Embryonic facial prominence (tissue), 1 donor: ENCODE measurements around the gene MAN2A1.

ENCODE experiments used
- DNase-seq: peaks from one replicate; pipeline ENCODE4 v3.0.0-alpha.2; 2016; ENCODE audit errors: extremely low spot score

MAN2A1 gene

DNA sequence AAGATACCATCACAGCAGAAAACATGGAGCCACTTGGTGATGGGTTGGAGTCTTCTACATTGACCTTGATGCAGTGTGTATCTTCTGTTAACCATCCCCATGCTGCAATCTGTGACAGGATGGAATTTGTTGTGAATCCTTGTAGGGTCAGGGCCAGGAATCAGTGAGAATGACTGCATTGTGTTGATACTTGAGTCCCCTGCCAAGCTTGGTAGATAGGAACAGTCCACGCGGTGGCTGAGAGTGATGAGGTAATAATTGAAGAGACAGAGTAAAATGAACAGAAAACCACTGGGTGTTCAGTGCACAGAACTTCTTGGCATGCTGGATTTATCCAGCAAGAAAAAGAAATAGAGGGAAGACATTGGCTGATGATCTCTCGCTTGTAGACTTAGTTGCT, 217.5 kb downstream of the MAN2A1 start:
- no peak for DNase-seq

DNA sequence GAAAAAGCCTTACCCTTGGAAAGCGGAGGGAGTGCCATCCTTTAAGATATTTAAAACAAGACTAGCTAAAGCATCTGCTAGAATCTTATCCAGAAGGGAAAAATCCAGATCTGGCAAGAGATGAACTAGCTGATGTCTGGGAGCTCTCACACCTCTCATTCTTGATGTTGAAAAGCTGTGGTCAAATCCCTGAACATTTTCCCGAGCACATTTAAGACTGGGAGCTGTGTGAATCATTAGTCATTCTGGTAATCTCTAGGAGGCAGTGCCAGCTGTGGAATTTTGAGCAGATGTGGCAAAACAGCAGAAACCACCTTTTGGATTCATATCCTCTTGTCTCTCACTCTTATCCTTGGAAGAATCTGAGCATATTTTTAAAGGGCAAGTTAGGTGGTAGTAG, 218.0 kb downstream of the MAN2A1 start:
- no peak for DNase-seq

DNA sequence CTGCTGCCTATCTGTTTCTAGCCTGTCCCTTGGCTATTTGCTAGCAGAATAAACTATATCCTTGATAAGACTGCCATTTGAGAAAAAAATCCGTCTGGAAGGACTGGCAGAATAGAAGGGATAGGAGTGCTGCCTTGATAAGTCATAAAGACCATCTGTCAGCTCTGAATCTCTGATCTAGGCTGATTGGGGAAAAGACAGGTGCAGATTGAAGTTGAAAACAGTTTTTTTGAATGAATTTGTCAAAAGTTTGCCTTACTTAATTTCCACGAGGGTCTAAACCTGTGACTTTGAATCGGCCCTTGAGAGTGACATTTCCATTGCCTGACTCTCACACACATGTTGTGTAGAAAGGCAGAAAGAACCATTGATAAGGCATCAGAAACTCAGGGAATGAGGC, 218.6 kb downstream of the MAN2A1 start:
- no peak for DNase-seq

DNA sequence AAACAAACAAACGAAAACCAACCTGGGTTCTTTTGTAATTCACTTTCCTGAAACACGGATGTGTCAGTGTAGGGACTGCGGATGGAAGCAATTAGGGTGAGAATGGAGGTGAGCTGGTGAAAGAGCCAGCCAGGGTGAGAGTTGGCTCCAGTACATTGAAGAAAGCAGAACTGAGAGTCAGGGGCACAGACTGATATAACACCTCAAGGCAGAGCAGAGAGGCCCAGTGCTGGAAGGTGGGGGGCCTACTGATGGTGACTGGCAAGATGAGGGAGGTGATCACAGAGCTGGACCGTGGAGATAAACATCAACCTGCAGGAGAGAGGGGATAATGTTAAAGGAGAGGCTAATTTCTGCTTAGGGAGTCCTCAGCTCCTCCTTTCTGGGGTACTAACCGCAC, 221.1 kb downstream of the MAN2A1 start:
- DNase-seq = no peak

DNA sequence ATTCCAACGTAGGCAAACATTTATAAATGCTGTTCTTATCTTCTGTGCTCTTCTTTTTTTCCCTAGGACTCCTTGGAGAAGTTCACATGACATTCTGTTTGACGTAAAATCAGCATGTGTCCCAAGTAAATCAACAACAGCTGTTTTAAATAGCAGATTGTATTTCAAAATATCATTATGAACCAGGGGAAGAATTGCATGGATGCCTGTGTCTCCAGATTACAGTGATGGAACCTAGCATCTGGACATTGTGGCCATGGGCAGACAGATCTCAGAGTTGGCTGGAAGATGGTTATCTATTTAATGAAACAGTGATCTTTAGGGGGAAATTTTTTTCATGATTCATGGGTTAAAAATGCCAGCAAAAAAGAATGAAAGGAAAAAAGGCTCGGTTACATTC, 222.0 kb downstream of the MAN2A1 start:
- no peak for DNase-seq

DNA sequence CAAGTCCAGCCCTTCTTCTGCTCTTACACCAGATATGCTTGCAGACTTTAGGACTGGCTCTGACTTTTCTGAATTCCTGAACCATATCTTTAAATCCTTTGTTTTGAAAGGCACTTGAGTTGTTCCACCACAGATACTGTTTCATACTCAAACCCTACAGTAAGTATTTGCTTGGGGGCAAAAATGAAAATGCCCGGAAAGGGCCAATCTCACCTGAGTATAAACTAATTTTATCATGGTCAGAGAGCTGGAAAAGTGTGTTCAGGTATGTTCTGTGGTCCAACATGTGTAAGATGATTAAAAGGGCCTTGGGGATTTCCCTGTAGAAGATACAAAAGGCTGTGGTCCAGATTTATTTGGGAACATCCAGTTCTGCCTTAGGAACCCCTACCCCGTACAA, 225.2 kb downstream of the MAN2A1 start:
- no peak for DNase-seq

DNA sequence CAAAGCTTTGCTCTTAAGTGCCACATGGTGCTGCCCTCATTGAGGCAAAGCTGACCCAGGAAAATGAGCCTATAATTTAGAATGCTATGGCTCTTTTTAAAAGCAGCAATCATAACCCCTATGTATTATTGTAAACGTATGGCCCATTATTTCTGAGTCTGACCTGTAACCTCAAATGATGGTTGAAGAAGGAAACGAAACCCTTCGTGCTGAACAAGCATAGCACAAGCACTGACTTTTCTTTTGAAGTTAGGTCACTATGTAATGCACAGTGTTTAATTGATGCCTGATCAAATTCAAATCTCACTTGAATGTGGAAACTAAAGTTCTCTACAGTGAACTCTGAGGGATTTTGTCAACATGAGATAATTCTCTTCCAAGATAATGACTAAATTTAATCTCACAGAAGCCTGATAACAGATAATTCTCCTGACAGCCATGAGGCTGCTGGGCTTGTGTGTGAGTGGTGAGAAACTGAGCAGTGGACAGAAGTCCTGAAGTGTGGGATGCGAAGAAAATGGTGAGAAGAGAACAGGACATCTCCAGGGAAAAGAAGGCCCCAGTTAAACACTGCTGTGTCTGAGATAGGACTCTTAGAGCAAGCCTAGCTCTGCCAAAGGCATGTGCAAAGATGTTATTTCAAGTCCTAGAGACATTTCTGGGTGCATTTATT, 226.9 kb downstream of the MAN2A1 start:
- no peak for DNase-seq
